HG02588 (cell line): ENCODE results near the gene NFKBIA.
A peak's percentile ranks its signal among the peaks of the same experiment; 100 is the strongest.
"Not testable (repeated sequence)": the region's sequence is repeated elsewhere in the genome, so short reads cannot be mapped to it uniquely, and the experiment has no call there.

ENCODE experiments used
- ATAC-seq: cut with Tn5 transposase; IDR thresholded peaks from one replicate; pipeline ENCODE4 v1.9.1; 2021; ENCODE audit warnings: mild to moderate bottlenecking, moderate library complexity; ENCODE audit not compliant: unreplicated experiment

Gene NFKBIA

DNA sequence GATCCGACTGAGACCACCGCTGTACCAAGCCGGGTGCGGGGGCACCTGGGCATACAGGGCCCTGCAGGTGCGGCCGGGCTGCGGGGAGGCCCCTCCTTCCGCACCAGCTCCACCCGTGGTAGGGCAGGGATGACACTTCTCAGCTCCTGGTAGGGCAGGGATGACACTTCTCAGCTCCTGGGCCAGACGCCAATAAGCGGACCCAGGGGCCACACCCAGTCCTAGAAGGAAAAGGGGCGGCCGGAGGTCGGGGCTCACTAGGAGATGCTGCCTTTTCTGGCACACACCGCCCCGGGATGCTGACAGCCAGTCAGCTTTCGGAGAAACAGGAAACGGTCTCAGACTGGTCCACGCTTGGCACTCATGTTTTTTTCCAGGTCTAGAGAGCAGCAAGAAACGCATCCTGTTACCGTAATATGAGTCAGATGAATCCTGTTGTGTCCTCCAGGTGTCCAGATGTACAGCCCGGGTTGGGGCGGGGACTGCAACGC is 34.8 kb downstream of the NFKBIA start:
- no peak for ATAC-seq

- ATAC-seq: no peak
Measured at GRCh38 chr14:35368583-35369392, 35.8 kb downstream of the NFKBIA start.

DNA sequence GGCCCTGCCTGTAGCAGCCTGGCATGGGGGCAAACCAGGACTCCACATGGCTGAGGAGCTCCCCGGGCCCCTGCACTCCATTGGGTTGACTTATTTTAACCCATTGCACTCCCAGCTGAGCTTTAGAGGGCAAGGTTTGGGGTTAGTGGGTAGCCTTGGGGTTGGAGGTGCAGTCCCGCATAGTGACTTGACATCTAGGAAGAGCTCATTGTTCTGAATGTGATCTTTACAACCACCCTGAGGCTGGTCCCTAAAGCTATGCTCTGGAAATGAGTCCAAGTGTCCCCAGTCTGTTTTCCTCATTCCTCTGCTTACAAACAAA is 36.4 kb downstream of the NFKBIA start:
- no peak for ATAC-seq

DNA sequence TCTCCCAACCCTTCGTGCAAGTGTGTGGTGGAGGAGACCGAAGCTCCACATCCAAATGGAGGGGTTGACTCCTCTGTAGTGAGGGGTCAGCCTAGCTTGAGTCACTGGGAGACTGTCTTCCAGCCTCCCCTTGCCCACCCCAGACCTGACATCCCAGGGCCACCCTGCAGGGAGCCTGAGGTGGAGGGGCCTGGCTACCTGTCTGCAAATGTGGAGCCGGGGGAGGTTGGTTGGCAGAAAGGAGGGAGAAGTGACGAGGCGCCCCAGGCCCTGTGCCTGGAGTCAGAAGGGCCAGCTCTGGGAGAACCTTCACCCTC is 37.5 kb downstream of the NFKBIA start:
- no peak for ATAC-seq

- ATAC-seq: no peak
Measured at GRCh38 chr14:35366521-35366976, 38.0 kb downstream of the NFKBIA start.

- ATAC-seq: no peak
Measured at GRCh38 chr14:35366056-35366451, 38.5 kb downstream of the NFKBIA start.

- ATAC-seq: peak; percentile 48
Measured at GRCh38 chr14:35365130-35366055, 39.2 kb downstream of the NFKBIA start.

- no peak for ATAC-seq
Measured at GRCh38 chr14:35362911-35363374, 41.6 kb downstream of the NFKBIA start.

DNA sequence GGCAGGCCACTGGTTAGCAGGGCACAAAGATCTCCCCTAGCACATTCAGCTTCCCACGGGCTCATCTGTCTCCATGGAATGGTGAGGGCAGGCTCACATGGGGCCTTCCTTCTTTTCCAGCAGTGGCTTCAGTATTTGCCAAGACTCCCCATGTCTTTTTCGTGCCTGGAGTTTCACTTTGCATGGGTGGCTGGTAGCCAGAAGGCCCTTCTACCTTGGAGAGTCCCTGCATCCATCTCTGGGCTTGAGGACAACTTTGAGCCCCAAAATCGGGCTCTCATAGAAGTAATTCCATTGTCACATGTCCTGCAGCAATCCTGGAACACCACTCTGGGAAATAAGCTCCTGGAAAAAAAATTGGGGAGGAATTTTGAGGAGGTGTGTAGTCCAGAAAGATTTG is 42.1 kb downstream of the NFKBIA start:
- ATAC-seq: no peak

DNA sequence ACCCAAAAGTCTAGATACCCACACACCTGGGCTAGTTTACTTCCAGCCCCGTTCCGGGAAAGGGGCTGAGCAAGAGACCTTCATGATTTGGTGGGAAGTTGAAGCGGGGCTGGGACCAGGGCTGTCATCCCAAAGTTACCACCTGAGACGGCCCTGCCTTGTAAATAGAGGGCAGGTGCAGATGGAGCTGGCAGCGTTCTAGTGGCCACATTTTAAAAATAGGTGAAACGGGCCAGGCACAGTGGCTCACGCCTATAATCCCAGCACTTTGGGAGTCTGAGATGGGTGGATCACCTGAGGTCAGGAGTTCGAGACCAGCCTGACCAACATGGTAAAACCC is 43.4 kb downstream of the NFKBIA start:
- no peak for ATAC-seq

DNA sequence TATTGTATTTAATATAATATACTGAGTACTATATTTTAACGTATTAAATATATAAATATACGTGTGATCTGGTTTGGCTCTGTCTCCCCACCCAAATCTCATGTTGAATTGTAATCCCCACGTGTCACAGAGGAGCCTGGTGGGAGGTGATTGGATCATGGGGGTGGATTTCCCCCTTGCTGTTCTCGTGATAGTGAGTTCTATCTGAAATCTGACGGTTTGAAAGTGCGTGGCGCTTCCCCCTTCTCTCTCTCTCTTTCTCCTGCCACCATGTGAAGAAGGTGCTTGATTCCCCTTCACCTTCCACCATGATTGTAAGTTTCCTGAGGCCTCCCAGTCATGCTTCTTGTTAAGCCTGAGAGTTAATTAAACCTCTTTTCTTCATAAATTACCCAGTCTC is 44.9 kb downstream of the NFKBIA start:
- not testable (repeated sequence) for ATAC-seq

DNA sequence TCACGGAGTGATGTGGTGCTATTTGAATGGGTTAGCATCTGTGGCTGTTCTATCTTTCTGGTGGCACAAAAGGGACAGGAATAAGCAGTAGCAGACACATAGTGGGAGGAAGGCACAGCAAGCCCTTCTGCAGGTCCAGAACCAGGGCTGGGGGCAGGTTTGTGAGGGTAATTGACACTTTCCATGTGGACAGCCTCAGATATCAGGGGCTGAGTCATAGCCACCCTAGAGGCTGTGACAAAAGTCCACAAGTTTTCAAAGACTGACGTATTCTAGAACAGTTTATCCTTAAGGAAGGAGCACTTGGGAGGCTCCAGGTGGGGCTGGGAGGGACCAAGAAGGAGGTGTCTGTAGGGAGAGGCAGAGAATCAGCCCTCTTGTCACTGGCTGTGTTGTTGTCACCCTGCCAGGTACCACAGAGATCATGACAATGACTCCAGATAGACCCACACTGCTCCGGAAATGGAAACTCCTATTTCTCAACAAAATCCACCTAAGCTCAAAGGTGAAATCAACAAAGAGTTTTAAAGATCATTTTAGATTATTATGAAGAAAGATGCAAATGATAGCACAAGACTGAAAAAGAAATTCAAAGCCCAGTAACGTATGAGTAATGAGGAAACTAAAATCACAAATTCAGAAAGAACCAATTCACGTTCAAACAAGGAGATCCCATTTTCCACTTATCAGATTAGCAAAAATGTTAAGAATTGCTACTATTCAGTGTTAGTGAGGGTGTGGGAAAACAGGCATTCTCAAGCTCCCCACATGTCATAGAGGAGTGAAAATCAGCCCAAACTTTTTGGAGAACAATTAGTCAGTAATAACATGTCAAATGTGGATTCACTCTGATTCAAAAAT is 48.3 kb downstream of the NFKBIA start:
- ATAC-seq: no peak

- ATAC-seq: not testable (repeated sequence)
Measured at GRCh38 chr14:35355235-35355634, 49.3 kb downstream of the NFKBIA start.

DNA sequence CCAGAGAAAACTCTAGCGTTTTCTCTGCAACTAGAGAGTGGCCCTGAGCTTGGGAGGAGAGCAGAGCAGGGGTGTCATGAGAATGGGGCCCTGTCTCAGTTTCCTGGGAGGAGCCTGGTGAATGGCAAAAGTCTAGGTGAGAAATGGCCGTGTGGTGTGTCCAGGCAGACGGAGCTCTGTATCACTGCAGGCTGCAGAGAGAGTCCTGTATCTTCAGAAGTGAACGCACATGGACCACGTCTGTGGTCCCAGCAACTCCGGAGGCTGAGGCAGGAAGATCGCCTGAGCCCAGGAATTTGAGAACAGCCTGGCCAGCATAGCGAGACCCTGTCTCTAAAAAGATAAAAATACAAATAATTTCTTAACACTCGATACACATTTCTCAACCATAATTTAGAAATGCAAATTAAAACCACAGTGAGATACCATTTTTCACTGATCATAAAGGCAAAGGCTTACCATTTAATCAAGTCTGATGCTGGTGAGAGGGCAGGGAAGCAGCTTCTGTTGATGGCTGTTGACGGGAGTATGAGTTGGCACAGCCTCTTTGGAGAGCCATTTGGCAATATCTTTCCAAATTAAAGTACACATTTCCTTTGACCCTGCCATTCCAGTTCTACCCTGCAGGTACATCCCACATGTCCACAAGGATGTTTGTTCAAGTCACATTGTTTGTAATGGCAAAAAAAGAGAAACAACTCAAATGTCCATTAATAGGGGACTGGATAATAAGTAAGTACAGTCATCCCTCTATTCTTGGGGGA is 51.0 kb downstream of the NFKBIA start:
- no peak for ATAC-seq

DNA sequence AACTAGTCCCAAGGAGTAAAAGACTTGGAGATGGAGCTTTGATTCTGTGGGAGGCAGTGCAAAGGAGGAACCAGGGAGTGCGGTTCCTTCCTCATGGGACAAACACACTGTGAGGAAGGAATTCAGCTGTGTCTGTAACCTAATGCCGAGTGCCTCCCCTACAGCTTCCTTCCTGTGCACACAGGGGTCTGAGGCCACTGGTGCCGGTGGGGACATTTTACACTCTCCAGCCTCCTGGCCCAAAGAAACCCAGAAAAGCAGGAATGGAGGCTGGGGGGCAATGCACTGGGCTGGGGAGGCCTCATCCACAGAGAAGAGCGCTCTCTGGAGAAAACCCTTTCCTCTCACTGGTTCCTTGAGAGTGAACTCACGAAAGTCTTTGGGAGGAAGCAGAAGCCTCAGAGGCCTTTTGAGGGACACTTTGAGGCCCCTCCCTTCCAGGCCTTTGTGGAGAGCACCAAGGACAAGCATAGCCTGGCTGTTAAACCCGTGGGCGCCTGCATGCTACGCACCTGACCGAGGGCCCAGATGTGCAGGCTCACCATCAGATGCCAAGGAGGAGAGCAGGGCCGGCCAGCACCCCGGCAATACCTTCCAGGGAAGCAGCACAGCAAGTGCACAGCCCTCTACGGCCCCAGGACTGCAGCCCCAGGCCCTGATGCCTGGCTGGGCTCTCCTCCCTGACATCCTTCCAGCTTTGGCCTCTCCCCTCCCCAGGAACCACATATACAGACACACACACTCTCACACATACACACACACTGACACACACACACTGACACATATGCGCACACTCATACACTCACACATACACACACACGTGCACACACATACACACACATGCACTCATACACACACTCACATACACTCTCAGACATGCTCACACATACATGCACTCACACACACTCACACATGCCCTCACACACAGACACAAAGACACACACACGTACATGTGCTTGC is 52.0 kb downstream of the NFKBIA start:
- no peak for ATAC-seq

DNA sequence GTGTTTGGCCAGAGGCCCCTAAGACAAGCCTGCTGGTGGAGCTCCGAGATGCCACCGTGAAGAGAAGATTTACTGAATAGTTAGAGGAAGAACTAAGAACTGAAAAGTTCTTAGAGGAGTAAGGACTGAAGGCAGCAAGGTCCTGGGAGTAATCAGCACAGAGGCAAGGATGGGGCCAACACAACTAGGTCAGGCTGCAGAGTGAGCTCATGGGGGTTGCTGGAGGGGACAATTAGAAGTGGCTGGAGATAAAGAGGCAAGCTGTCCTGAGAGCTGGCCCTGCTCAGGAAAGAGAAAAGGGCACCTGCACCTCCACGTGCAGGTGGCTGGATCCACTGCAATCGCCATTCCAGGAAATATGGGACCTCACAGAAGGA is 52.7 kb downstream of the NFKBIA start:
- no peak for ATAC-seq
